ENCODE results near the gene WDR20. TPM values are rescaled to one million over a fixed set of nuclear protein-coding genes. Genes with fewer than 3 reads are reported as not detected.

WDR20 gene
- total and polyA plus RNA-seq, 2 of the 8 experiments (the other 6 are each of a cell fraction or from before 2014, with no cell fraction given) = 11.2 to 26.7 TPM

DNA sequence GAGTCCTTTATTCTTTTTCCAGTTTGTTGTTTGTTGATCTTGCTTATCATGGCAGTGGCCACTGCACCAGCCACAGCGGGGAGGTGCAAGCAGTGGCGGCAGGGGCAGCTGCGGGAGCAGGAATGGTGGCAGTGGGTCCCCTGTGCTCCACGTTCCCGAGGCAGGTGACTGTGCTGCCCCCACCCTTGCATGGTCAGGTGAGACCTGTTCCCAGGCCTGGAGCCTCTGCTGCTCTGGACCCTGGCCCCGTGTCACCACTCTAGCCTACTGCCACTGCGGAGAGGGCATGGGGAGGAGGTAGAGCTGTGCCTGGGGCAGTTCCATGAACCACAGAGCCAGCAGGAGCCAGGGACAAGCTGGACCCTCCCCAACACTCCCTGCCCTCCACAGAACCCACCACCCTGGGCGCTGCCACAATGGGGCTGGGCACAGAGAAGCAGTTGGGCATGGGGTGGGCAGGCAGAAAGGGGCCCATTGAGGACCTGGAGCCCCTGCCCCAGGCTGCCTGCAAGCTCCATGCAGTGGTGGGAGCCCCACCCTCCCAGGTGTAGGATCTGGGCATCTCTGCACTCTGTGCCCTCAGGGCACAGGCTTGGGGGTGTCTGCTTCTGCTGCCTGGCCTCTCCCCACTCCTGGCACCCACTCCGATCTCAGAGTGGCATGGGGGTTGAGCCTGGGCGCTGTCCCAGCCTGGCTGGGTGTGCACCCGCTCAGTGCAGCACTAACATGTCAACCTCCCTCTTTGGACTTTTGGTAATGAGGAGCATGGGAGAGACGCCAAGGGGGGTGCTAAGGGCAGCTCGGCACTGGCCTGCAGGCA lies 23.1 kb upstream of the WDR20 start:
- H3K4me3 ChIP-seq (ENCODE audit: extremely low read depth in 1 of 4, insufficient read depth in 2 of 4, low read depth in 3 of 4, low read length in 4 of 4) = no peak overlapping the region
- DNase-seq (ENCODE audit: low read depth in 1 of 2, low spot score in 2 of 2) = no peak
- no peak overlapping the region for H3K23ac ChIP-seq (ENCODE audit: insufficient read length)
- no peak overlapping the region for H2BK120ac ChIP-seq (replicated peaks; ENCODE audit: low read depth, low read length)
- no peak overlapping the region for H2BK15ac ChIP-seq (ENCODE audit: low read length)
- ChIA-PET CTCF (ENCODE audit: partially characterized antibody) (interaction anchor here (0.6 to 1.6 kb wide), 4 partner anchors 11 to 197 kb away, joined by 3 to 7 read pairs (median 4); no protein-coding TSS in a partner anchor), POLR2A (ENCODE audit: partially characterized antibody) (no interaction called here)
- no peak for TF ChIP-seq RXRA (IDR thresholded peaks at IDR 0.05; ENCODE audit: insufficient read depth, low read depth, low read length)
- no peak overlapping the region for H2AFZ ChIP-seq (ENCODE audit: low read length)
- H3K27me3 ChIP-seq (replicated peaks in 1 of 4; ENCODE audit: control insufficient read depth in 3 of 4, extremely low read depth in 1 of 4, insufficient read depth in 3 of 4, low read length in 3 of 4) = no peaks in the 10 kb centered on the region
- WGBS, 2 experiments (ENCODE audit: extremely low coverage in 1 of 2, insufficient coverage in 1 of 2, insufficient read length in 1 of 2, insufficient replicate concordance in 2 of 2, low coverage in 1 of 2, low lambda C conversion rate in 2 of 2, missing lambda C conversion rate in 1 of 2) = 91% methylated on average over 13 of the region's 13 CpGs; no CpG with 5 or more reads in 1 of the 2 experiments
- H2BK12ac ChIP-seq (ENCODE audit: low read depth, low read length) = no peak overlapping the region
- no peak overlapping the region for H2AK5ac ChIP-seq (ENCODE audit: low read depth, low read length)
- H3K9ac ChIP-seq (replicated peaks in 1 of 4; ENCODE audit: extremely low read depth in 1 of 4, low read depth in 3 of 4, low read length in 3 of 4) = no peak overlapping the region
- H3K36me3 ChIP-seq (ENCODE audit: control insufficient read depth in 2 of 4, insufficient read depth in 4 of 4, low read length in 3 of 4) = no peaks in the 10 kb centered on the region
- peaks cover 2% of the 10 kb centered on the region in 2 experiments; a peak in 2 of 4 replicates for H3K9me3 ChIP-seq (ENCODE audit: insufficient read depth in 2 of 2, low read depth in 1 of 2, low read length in 1 of 2)
- no peak overlapping the region for H3K14ac ChIP-seq (ENCODE audit: insufficient read length)
- H3K18ac ChIP-seq (ENCODE audit: extremely low read depth, low read length) = no peak overlapping the region
- no peaks in the 10 kb centered on the region for H3K4me1 ChIP-seq (replicated peaks in 1 of 4; ENCODE audit: control insufficient read depth in 3 of 4, insufficient read depth in 4 of 4, low read length in 3 of 4)
- no peaks in the 10 kb centered on the region for H3K23me2 ChIP-seq (ENCODE audit: low read depth, low read length)
- no peak overlapping the region for H2BK20ac ChIP-seq (ENCODE audit: low read length)
- H4K91ac ChIP-seq (replicated peaks; ENCODE audit: insufficient read length, low read length) = no peak overlapping the region
- no peak overlapping the region for H3K27ac ChIP-seq (ENCODE audit: low read depth, low read length)
- no peaks in the 10 kb centered on the region for H3K79me2 ChIP-seq (ENCODE audit: control insufficient read depth in 1 of 2, insufficient read depth in 2 of 2, low read length in 2 of 2)
- peak overlapping the region; percentile 53 for H3K4ac ChIP-seq (replicated peaks; ENCODE audit: insufficient read length, low read depth, low read length)
- no peaks in the 10 kb centered on the region for H4K20me1 ChIP-seq (replicated peaks in 1 of 2; ENCODE audit: control insufficient read depth in 1 of 2, insufficient read depth in 2 of 2, low read length in 2 of 2)
- H4K5ac ChIP-seq (ENCODE audit: insufficient read length, low read depth, low read length) = no peak overlapping the region
- no peak overlapping the region for H3K4me2 ChIP-seq (ENCODE audit: insufficient read depth in 1 of 2, low read depth in 2 of 2, low read length in 2 of 2)
- no peak overlapping the region for H4K8ac ChIP-seq (ENCODE audit: extremely low read depth, insufficient read depth, low read length)
- FAIRE-seq = no peak
- H3K79me1 ChIP-seq (ENCODE audit: low read depth, low read length) = no peaks in the 10 kb centered on the region
- no peak overlapping the region for H2BK5ac ChIP-seq (ENCODE audit: low read depth, low read length)
- no peak overlapping the region for H3K56ac ChIP-seq (replicated peaks; ENCODE audit: insufficient read length, low read depth, low read length)
